HepG2 (cell line): ENCODE measurements around the gene BCKDHB. TPM values are rescaled to one million over a fixed set of nuclear protein-coding genes. Genes with fewer than 3 reads are reported as not detected.

Source experiments
- ATAC-seq: fragments of 200-7000 bp; cut with Tn5 transposase; 3 replicates; pipeline ENCODE4 v1.9.1; 2020; ENCODE audit warnings: mild to moderate bottlenecking, moderate library complexity
- BruUV-seq: library from RNA; stranded (reverse); fragments of 400-500 nt; replicated peaks from 2 replicates; lab custom pipeline; 2021; lab: Mats Ljungman, UMichigan
- CTCF ChIA-PET: fragments of 300-600 bp; formaldehyde crosslinking; extraction: SDS; loops from one replicate; lab custom pipeline; 2021; ENCODE audit warnings: low total read pairs, inconsistent platforms, low intra/inter-chr PET ratio; lab: Yijun Ruan, JAX
- POLR2A ChIA-PET: fragments of 350-600 bp; sonication (Branson Sonifier 250); formaldehyde crosslinking; loops from one replicate; lab custom pipeline; 2020; ENCODE audit warnings: antibody characterized with exemption, inconsistent platforms; lab: Yijun Ruan, JAX
- DNase-seq: peaks from one replicate; pipeline ENCODE4 v3.0.0-alpha.2; 2015; ENCODE audit warnings: low spot score
- FAIRE-seq: peaks from 3 replicates; lab custom pipeline; 2011; peaks lifted over from hg19 to GRCh38; lab: Jason Lieb, UNC
- H2AFZ ChIP-seq: one replicate; pipeline ENCODE4 v1.6.1; 2011; ENCODE audit warnings: low read length, inconsistent platforms
- H3K27ac ChIP-seq: fragments of 300-600 bp; 3 replicates; pipeline ENCODE4 v1.8.0; 2011; ENCODE audit warnings: mixed run types, mild to moderate bottlenecking, mixed read lengths, low read length, inconsistent platforms; ENCODE audit not compliant: insufficient read depth; ENCODE audit errors: extremely low read length
- H3K27me3 ChIP-seq, 2 experiments: fragments of 200-600 bp in 1 of 2; 2 replicates in 1 of 2; 3 replicates in 1 of 2; pipeline versions ENCODE4 v1.6.0 to v1.8.0; 2011; ENCODE audit warnings: low read length in 2 of 2, mild to moderate bottlenecking in 2 of 2, moderate library complexity in 2 of 2, inconsistent platforms in 1 of 2; ENCODE audit not compliant: insufficient read depth in 2 of 2, control insufficient read depth in 1 of 2
- H3K36me3 ChIP-seq, 2 experiments: fragments of 200-600 bp in 1 of 2; replicated peaks in 1 of 2; 2 replicates in 1 of 2; 3 replicates in 1 of 2; pipeline versions ENCODE4 v1.5.1 to v1.8.0; 2011; ENCODE audit warnings: low read length in 2 of 2, inconsistent platforms in 1 of 2; ENCODE audit not compliant: insufficient read depth in 2 of 2, control insufficient read depth in 1 of 2
- H3K4me1 ChIP-seq: 2 replicates; pipeline ENCODE4 v1.5.1; 2012; ENCODE audit warnings: low read length, inconsistent platforms; ENCODE audit not compliant: insufficient read depth
- H3K4me2 ChIP-seq: 2 replicates; pipeline ENCODE4 v1.6.0; 2011; ENCODE audit warnings: low read depth, low read length, inconsistent platforms
- H3K4me3 ChIP-seq, 3 experiments: fragments of 200-600 bp in 1 of 3; sonication (generic), shearing (Covaris generic) in 1 of 3; replicated peaks in 1 of 3; 2 replicates each; pipeline ENCODE4 v1.5.1; 2011 to 2016; ENCODE audit warnings: low read length in 3 of 3, inconsistent platforms in 2 of 3, low read depth in 2 of 3, mild to moderate bottlenecking in 2 of 3, control low read depth in 1 of 3, mixed read lengths in 1 of 3; ENCODE audit not compliant: insufficient read depth in 1 of 3
- H3K79me2 ChIP-seq: one replicate; pipeline ENCODE4 v1.6.1; 2011; ENCODE audit warnings: low read length, inconsistent platforms; ENCODE audit not compliant: insufficient read depth
- H3K9ac ChIP-seq: 2 replicates; pipeline ENCODE4 v1.6.0; 2011; ENCODE audit warnings: mild to moderate bottlenecking, low read depth, low read length, inconsistent platforms; ENCODE audit not compliant: insufficient read depth
- H3K9me3 ChIP-seq: 2 replicates; pipeline ENCODE4 v1.5.1; 2012; ENCODE audit warnings: mild to moderate bottlenecking, low read length
- H4K20me1 ChIP-seq: 2 replicates; pipeline ENCODE4 v1.6.0; 2011; ENCODE audit warnings: inconsistent platforms, mild to moderate bottlenecking, low read length, moderate library complexity; ENCODE audit not compliant: insufficient read depth
- MAZ ChIP-seq, 2 experiments: sonication (generic) in 1 of 2; formaldehyde crosslinking in 1 of 2; IDR thresholded peaks; 2 replicates each; pipeline versions ENCODE4 v1.5.0 to v1.6.1; 2012 to 2020; ENCODE audit warnings: low read depth in 2 of 2, mild to moderate bottlenecking in 2 of 2, borderline replicate concordance in 1 of 2, improper control_type of control experiment in 1 of 2, low read length in 1 of 2, missing genetic modification reagents in 1 of 2, moderate library complexity in 1 of 2
- ZFYVE20 ChIP-seq: sonication (generic); formaldehyde crosslinking; IDR thresholded peaks from 2 replicates; pipeline ENCODE4 v1.8.0; 2023; ENCODE audit warnings: low read depth, mild to moderate bottlenecking, moderate library complexity, missing genetic modification reagents, borderline replicate concordance
- ZNF205 ChIP-seq: IDR thresholded peaks from 2 replicates; pipeline ENCODE4 v1.6.1; 2018; ENCODE audit warnings: missing biosample characterization, missing genetic modification reagents
- ZNF674 ChIP-seq: sonication (generic); formaldehyde crosslinking; IDR thresholded peaks from 2 replicates; pipeline ENCODE4 v1.5.0; 2020; ENCODE audit warnings: low read depth, mild to moderate bottlenecking, missing genetic modification reagents
- ZNF773 ChIP-seq: sonication (generic); formaldehyde crosslinking; IDR thresholded peaks from 2 replicates; pipeline ENCODE4 v1.4.0; 2020; ENCODE audit warnings: missing genetic modification reagents, borderline replicate concordance
- WGBS: methylation state at CpG from one replicate; pipeline ENCODE4 v1.1.6; 2017; ENCODE audit warnings: low lambda C conversion rate; 5-methylcytosine and 5-hydroxymethylcytosine counted together
- in situ Hi-C: cut with HindIII; loops from 2 replicates; pipeline ENCODE4 v1.10.0; 2017; ENCODE audit warnings: low pct_unique_long_range_greater_than_20kb; ENCODE audit not compliant: extremely low pct_ligation_motif_present
- intact Hi-C: fragments of 100-400 bp; cut with micrococcal nuclease; formaldehyde crosslinking; loops from one replicate; pipeline ENCODE4 v1.10.0; 2022; ENCODE audit not compliant: unreplicated experiment
- polyA plus RNA-seq, 8 experiments: library from polyadenylated mRNA; depleted of rRNA in 3 of 8; stranded (reverse) in 7 of 8; unstranded in 1 of 8; fragments of >200 nt; fragmentation: Illumina TruSeq in 4 of 8; extraction: Trizol in 4 of 8; gene quantifications; 2 replicates each; pipeline versions ENCODE4 v1.2.1 to v1.2.3, GENCODE V29; 2011 to 2016; ENCODE audit warnings: low read depth in 4 of 8, missing spikeins in 1 of 8, mixed read lengths in 1 of 8; ENCODE audit not compliant: insufficient read depth in 1 of 8
- total RNA-seq, 5 experiments: library from RNA; depleted of rRNA; stranded (reverse); fragments of >200 nt; fragmentation: Illumina TruSeq; extraction: Trizol; gene quantifications; 2 replicates each; pipeline ENCODE4 v1.2.3, GENCODE V29; 2016; ENCODE audit warnings: low read depth in 1 of 5
- TF ChIP-seq, protein P1 (sequence below): sonication (generic); formaldehyde crosslinking; IDR thresholded peaks from 2 replicates; pipeline ENCODE4 v1.4.0; 2020; ENCODE audit warnings: missing genetic modification reagents
- TF ChIP-seq, protein P2 (sequence below): sonication (generic); formaldehyde crosslinking; IDR thresholded peaks from 2 replicates; pipeline ENCODE4 v1.4.0; 2020; ENCODE audit warnings: missing genetic modification reagents, borderline replicate concordance

BCKDHB gene
- total and polyA plus RNA-seq, 2 of the 13 experiments (the other 11 are each of a cell fraction or from before 2014, with no cell fraction given) = 10.8 to 13.6 TPM

DNA sequence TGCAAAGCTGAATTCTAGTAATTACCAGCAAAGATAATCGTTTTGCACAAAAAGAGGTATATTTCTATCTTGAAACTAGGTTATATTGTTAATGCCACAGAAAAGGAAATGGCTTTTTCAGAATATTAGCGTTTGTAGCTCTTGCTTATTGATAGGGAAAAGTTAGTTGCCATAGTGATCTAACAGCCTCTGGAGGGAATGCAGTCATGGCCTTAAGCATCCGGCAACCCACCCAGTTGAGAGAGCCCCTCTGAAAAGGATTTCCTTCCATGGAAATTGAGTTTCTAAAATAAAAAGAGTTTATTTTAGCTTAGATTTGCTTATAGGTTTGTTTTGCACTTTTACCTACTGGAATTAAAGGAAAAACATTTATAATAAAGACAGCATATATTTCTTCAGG is 224.5 kb downstream of the BCKDHB start (continued):
- TF ChIP-seq, protein P1, sequence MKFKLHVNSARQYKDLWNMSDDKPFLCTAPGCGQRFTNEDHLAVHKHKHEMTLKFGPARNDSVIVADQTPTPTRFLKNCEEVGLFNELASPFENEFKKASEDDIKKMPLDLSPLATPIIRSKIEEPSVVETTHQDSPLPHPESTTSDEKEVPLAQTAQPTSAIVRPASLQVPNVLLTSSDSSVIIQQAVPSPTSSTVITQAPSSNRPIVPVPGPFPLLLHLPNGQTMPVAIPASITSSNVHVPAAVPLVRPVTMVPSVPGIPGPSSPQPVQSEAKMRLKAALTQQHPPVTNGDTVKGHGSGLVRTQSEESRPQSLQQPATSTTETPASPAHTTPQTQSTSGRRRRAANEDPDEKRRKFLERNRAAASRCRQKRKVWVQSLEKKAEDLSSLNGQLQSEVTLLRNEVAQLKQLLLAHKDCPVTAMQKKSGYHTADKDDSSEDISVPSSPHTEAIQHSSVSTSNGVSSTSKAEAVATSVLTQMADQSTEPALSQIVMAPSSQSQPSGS (CRISPR knock-in tag) = no peak

DNA sequence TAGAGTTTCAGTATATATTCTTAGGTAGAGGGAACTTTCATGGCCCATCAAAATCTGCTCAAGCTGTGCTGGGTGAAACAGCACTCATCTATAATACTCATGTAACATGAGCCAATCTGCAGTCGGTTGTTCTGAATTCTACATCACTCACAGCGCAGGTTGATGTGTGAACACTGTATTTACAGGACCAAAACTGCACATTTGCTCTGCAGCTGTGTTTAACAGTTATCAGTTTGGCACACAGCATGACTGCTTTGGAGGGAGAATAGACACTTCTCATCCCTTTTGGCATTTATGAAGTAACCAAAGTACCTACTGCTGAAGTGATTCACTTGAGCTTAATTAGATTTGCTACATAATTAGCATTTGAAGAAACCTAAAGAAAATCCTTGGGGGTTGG is 225.1 kb downstream of the BCKDHB start:
- Histone ChIP-seq H3K36me3 (no peaks in the 10 kb centered on the region), H4K20me1 (no peaks in the 10 kb centered on the region), H3K27me3 (no peaks in the 10 kb centered on the region), H3K9me3 (no peaks in the 10 kb centered on the region), H3K27ac (no peak overlapping the region), H3K4me2 (no peak overlapping the region), H2AFZ (no peak overlapping the region), H3K9ac (no peak overlapping the region), H3K4me3 (no peak overlapping the region), H3K4me1 (no peaks in the 10 kb centered on the region), H3K79me2 (no peaks in the 10 kb centered on the region)
- in situ Hi-C loops (no loop called here), intact Hi-C loops (loop anchor here (10.0 kb wide), 1 partner anchor 143 kb away; no protein-coding TSS in a partner anchor)
- whole genome bisulfite sequencing = 100% methylated on average over 2 of the region's 2 CpGs
- ATAC-seq (no peak), FAIRE-seq (no peak), DNase-seq (no peak)
- TF ChIP-seq, protein P2, sequence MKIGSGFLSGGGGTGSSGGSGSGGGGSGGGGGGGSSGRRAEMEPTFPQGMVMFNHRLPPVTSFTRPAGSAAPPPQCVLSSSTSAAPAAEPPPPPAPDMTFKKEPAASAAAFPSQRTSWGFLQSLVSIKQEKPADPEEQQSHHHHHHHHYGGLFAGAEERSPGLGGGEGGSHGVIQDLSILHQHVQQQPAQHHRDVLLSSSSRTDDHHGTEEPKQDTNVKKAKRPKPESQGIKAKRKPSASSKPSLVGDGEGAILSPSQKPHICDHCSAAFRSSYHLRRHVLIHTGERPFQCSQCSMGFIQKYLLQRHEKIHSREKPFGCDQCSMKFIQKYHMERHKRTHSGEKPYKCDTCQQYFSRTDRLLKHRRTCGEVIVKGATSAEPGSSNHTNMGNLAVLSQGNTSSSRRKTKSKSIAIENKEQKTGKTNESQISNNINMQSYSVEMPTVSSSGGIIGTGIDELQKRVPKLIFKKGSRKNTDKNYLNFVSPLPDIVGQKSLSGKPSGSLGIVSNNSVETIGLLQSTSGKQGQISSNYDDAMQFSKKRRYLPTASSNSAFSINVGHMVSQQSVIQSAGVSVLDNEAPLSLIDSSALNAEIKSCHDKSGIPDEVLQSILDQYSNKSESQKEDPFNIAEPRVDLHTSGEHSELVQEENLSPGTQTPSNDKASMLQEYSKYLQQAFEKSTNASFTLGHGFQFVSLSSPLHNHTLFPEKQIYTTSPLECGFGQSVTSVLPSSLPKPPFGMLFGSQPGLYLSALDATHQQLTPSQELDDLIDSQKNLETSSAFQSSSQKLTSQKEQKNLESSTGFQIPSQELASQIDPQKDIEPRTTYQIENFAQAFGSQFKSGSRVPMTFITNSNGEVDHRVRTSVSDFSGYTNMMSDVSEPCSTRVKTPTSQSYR (CRISPR knock-in tag) = no peak
- TF ChIP-seq ZNF773 (no peak), ZNF674 (CRISPR knock-in tag) (no peak), MAZ (IDR thresholded peaks at IDR 0.05; ENCODE audit: borderline replicate concordance, low read depth, low read length) (no peak), MAZ (CRISPR knock-in tag; IDR thresholded peaks at IDR 0.05; ENCODE audit: low read depth) (no peak), ZNF205 (CRISPR knock-in tag) (no peak), ZFYVE20 (CRISPR knock-in tag) (no peak)
- ChIA-PET CTCF (no interaction called here), POLR2A (no interaction called here)
- no TSS peak for BruUV-seq
